IMR-90 (cell line): ENCODE data around the gene SPDYE4.

Experiments
- CEBPB ChIP-seq: IDR thresholded peaks from 2 replicates; pipeline ENCODE4 v1.6.1; 2012; ENCODE audit warnings: low read depth, low read length, improper control_type of control experiment
- CHD1 ChIP-seq: IDR thresholded peaks from 2 replicates; pipeline ENCODE4 v1.6.1; 2012; ENCODE audit warnings: low read depth, low read length, improper control_type of control experiment
- CTCF ChIP-seq: conservative IDR thresholded peaks from 2 replicates; pipeline ENCODE4 v1.5.1; 2012; ENCODE audit warnings: mild to moderate bottlenecking, low read depth, low read length, improper control_type of control experiment
- FOS ChIP-seq: fragments of 150-350 bp; IDR thresholded peaks from 2 replicates; pipeline ENCODE4 v1.6.1; 2016; ENCODE audit warnings: low read depth, low read length
- MAFK ChIP-seq: IDR thresholded peaks from 2 replicates; pipeline ENCODE4 v1.6.1; 2012; ENCODE audit warnings: low read depth, low read length, improper control_type of control experiment
- NFE2L2 ChIP-seq: fragments of 150-350 bp; IDR thresholded peaks from 2 replicates; pipeline ENCODE4 v1.6.1; 2016; ENCODE audit warnings: low read depth, mild to moderate bottlenecking, low read length
- POLR2A ChIP-seq: IDR thresholded peaks from 2 replicates; pipeline ENCODE4 v1.6.1; 2012; ENCODE audit warnings: mild to moderate bottlenecking, low read depth, low read length
- RAD21 ChIP-seq: IDR thresholded peaks from 2 replicates; pipeline ENCODE4 v1.6.1; 2012; ENCODE audit warnings: low read length, improper control_type of control experiment

- TF ChIP-seq CTCF (no peak), POLR2A (no peak), CEBPB (no peak), RAD21 (no peak), CHD1 (no peak), FOS (no peak), NFE2L2 (no peak), MAFK (no peak)
These were observed 49.3 kb downstream of the SPDYE4 start for GRCh38 chr17:8709006-8709405.
